CD4-positive, alpha-beta T cell (primary cell): ENCODE measurements around the gene BHLHE41. TPM values are rescaled to one million over a fixed set of nuclear protein-coding genes. Genes with fewer than 3 reads are reported as not detected.

ENCODE experiments used
- ATAC-seq: fragments of 200-7000 bp; cut with Tn5 transposase; one replicate; pipeline ENCODE4 v1.10.0; 2022; ENCODE audit warnings: mild to moderate bottlenecking; ENCODE audit not compliant: poor library complexity
- CTCF ChIA-PET: fragments of 350-600 bp; sonication (Branson Sonifier 250); formaldehyde crosslinking; loops from one replicate; lab custom pipeline; 2021; ENCODE audit warnings: antibody characterized with exemption, inconsistent platforms; lab: Charles Lee
- POLR2A ChIA-PET: fragments of 350-600 bp; sonication (Branson Sonifier 250); formaldehyde crosslinking; loops from one replicate; lab custom pipeline; 2021; ENCODE audit warnings: antibody characterized with exemption, inconsistent platforms; lab: Charles Lee
- DNase-seq, 14 experiments: peaks; one replicate each; pipeline ENCODE4 v3.0.0-alpha.2; 2013 to 2020; ENCODE audit warnings: mixed read lengths in 2 of 14
- H3K27ac ChIP-seq, 2 donors: one replicate each; pipeline versions ENCODE4 v1.5.1 to v1.7.0; 2013; ENCODE audit warnings: low read length in 2 of 2, low read depth in 1 of 2, mild to moderate bottlenecking in 1 of 2
- H3K27me3 ChIP-seq, 2 experiments: 1 replicate in 1 of 2; 2 replicates in 1 of 2; pipeline versions ENCODE4 v1.6.1 to v1.7.0; 2013; ENCODE audit warnings: low read length in 2 of 2, control low read depth in 1 of 2, mild to moderate bottlenecking in 1 of 2, moderate library complexity in 1 of 2; ENCODE audit not compliant: insufficient read depth in 2 of 2, control insufficient read depth in 1 of 2
- H3K36me3 ChIP-seq: one replicate; pipeline ENCODE4 v1.6.1; 2013; ENCODE audit warnings: low read length, control low read depth; ENCODE audit not compliant: insufficient read depth
- H3K4me1 ChIP-seq: one replicate; pipeline ENCODE4 v1.6.1; 2013; ENCODE audit warnings: low read length, control low read depth; ENCODE audit not compliant: insufficient read depth
- H3K4me3 ChIP-seq: one replicate; pipeline ENCODE4 v1.5.1; 2013; ENCODE audit warnings: mild to moderate bottlenecking, low read length, moderate library complexity
- H3K9me3 ChIP-seq, 2 experiments: 1 replicate in 1 of 2; 2 replicates in 1 of 2; pipeline versions ENCODE4 v1.6.1 to v1.7.0; 2013; ENCODE audit warnings: low read length in 2 of 2, mild to moderate bottlenecking in 2 of 2, control low read depth in 1 of 2, moderate library complexity in 1 of 2; ENCODE audit not compliant: control insufficient read depth in 1 of 2, insufficient read depth in 1 of 2
- H3K27ac Mint-ChIP-seq: one replicate; pipeline ENCODE4 v1.8.0; 2020; ENCODE audit warnings: mixed read lengths
- H3K27me3 Mint-ChIP-seq: one replicate; pipeline ENCODE4 v1.8.0; 2021; ENCODE audit warnings: mixed read lengths
- H3K36me3 Mint-ChIP-seq: one replicate; pipeline ENCODE4 v1.8.0; 2021; ENCODE audit warnings: low read depth, mixed read lengths
- H3K4me1 Mint-ChIP-seq: one replicate; pipeline ENCODE4 v1.8.0; 2021; ENCODE audit warnings: low read depth, mixed read lengths
- H3K4me3 Mint-ChIP-seq: one replicate; pipeline ENCODE4 v1.8.0; 2020; ENCODE audit warnings: mild to moderate bottlenecking, mixed read lengths
- H3K9me3 Mint-ChIP-seq: one replicate; pipeline ENCODE4 v1.8.0; 2020; ENCODE audit warnings: mixed read lengths
- CTCF ChIP-seq: fragments of 200-600 bp; IDR thresholded peaks from one replicate; pipeline ENCODE4 v1.8.0; 2022; ENCODE audit warnings: antibody characterized with exemption, mild to moderate bottlenecking
- intact Hi-C, 2 experiments: fragments of 100-400 bp; cut with DNase I in 1 of 2; cut with micrococcal nuclease in 1 of 2; formaldehyde crosslinking; loops; one replicate each; pipeline versions ENCODE4 v1.15.1 to v1.9.0; 2023 to 2025; cut with DNase I, micrococcal nuclease
- total RNA-seq, 174 experiments: library from RNA in 2 of 174; stranded (reverse) in 2 of 174; gene quantifications; one replicate each; pipeline ENCODE4 v1.2.3 and lab custom pipeline; 2021 to 2026

The BHLHE41 gene
- total RNA-seq, 2 experiments from 2014 or later: not detected

DNA sequence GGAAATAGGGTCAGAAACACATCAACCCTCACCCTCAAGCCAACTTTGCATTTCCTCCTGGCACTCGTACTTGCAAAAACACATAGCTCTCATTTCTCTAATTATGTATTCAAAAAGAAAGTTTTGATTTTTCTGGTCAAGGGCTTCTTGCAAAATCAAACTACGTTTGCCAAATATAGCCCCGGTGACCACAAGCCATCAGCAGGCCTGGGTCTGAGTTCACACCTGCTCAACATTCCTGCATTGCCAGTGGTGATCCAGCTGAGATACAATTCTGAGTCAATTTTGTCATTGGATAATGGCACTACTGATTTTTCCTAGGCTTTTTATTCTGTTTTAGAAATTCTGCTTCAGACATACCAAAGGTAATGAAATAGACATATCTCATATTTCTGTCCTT is 10.7 kb upstream of the BHLHE41 start:
- no peak for TF ChIP-seq CTCF
- ChIA-PET CTCF (interaction anchor here (1.4 kb wide), 1 partner anchor 38 kb away, joined by 3 read pairs; no protein-coding TSS in a partner anchor), POLR2A (no interaction called here)
- Mint-ChIP-seq H3K27me3 (peaks cover 50% of the 10 kb centered on the region), H3K4me1 (no peaks in the 10 kb centered on the region), H3K36me3 (no peaks in the 10 kb centered on the region), H3K4me3 (no peak overlapping the region), H3K9me3 (no peaks in the 10 kb centered on the region), H3K27ac (no peak overlapping the region)
- no peak overlapping the region for H3K27ac ChIP-seq
- peaks cover 0 to 3% of the 10 kb centered on the region in 2 experiments for H3K9me3 ChIP-seq
- DNase-seq (no peak), ATAC-seq (no peak)
- H3K4me3 ChIP-seq: no peak overlapping the region
- H3K27me3 ChIP-seq: peaks cover 5 to 11% of the 10 kb centered on the region in 2 experiments
- H3K36me3 ChIP-seq: no peaks in the 10 kb centered on the region
- intact Hi-C loops: no loop called here
- H3K4me1 ChIP-seq: no peaks in the 10 kb centered on the region

GRCh38 chr12:26135010-26135420 is 10.2 kb upstream of the BHLHE41 start:
- Mint-ChIP-seq H3K4me1 (no peaks in the 10 kb centered on the region), H3K4me3 (no peak overlapping the region), H3K36me3 (no peaks in the 10 kb centered on the region), H3K27me3 (peaks cover 55% of the 10 kb centered on the region), H3K27ac (no peak overlapping the region), H3K9me3 (no peaks in the 10 kb centered on the region)
- CTCF ChIA-PET: interaction anchor here (1.4 kb wide), 1 partner anchor 38 kb away, joined by 3 read pairs; no protein-coding TSS in a partner anchor
- TF ChIP-seq CTCF: no peak
- Histone ChIP-seq H3K4me3 (no peak overlapping the region), H3K27ac (no peak overlapping the region), H3K27me3 (peaks cover 9 to 11% of the 10 kb centered on the region in 2 experiments), H3K36me3 (no peaks in the 10 kb centered on the region), H3K4me1 (no peaks in the 10 kb centered on the region), H3K9me3 (peaks cover 0 to 3% of the 10 kb centered on the region in 2 experiments)
- POLR2A ChIA-PET: no interaction called here
- DNase-seq (no peak), ATAC-seq (no peak)
- intact Hi-C loops: no loop called here

GRCh38 chr12:26134540-26134939 is 9.7 kb upstream of the BHLHE41 start:
- Mint-ChIP-seq H3K27ac (no peak overlapping the region), H3K9me3 (no peaks in the 10 kb centered on the region), H3K4me1 (no peaks in the 10 kb centered on the region), H3K4me3 (no peak overlapping the region), H3K27me3 (peaks cover 59% of the 10 kb centered on the region), H3K36me3 (no peaks in the 10 kb centered on the region)
- peaks cover 13 to 14% of the 10 kb centered on the region in 2 experiments for H3K27me3 ChIP-seq
- CTCF ChIA-PET: interaction anchor here (1.4 kb wide), 1 partner anchor 37 kb away, joined by 3 read pairs; no protein-coding TSS in a partner anchor
- no peak overlapping the region for H3K4me3 ChIP-seq
- no peak overlapping the region for H3K27ac ChIP-seq
- DNase-seq (no peak), ATAC-seq (no peak)
- peaks cover 0 to 3% of the 10 kb centered on the region in 2 experiments for H3K9me3 ChIP-seq
- no peak for TF ChIP-seq CTCF
- intact Hi-C loops: no loop called here
- POLR2A ChIA-PET: no interaction called here
- H3K4me1 ChIP-seq: no peaks in the 10 kb centered on the region
- H3K36me3 ChIP-seq: no peaks in the 10 kb centered on the region
